GM23338 (cell line): ENCODE data around the gene FCSK. TPM values are rescaled to one million over a fixed set of nuclear protein-coding genes. Genes with fewer than 3 reads are reported as not detected.

Experiments
- ATAC-seq: fragments of 200-7000 bp; cut with Tn5 transposase; 3 replicates; pipeline ENCODE4 v1.9.1; 2020
- DNase-seq: peaks from one replicate; pipeline ENCODE4 v3.0.0-alpha.2; 2015; ENCODE audit warnings: low spot score
- H2AFZ ChIP-seq: fragments of 200-600 bp; sonication (generic); 2 replicates; pipeline ENCODE4 v1.8.0; 2016; ENCODE audit warnings: antibody characterized with exemption, mild to moderate bottlenecking, moderate library complexity
- H3F3A ChIP-seq: fragments of 200-600 bp; sonication (generic); replicated peaks from 2 replicates; pipeline ENCODE4 v1.8.0; 2017; ENCODE audit warnings: antibody characterized with exemption, mixed run types, low read depth
- H3K27ac ChIP-seq: fragments of 200-600 bp; sonication (generic); 2 replicates; pipeline ENCODE4 v1.6.1; 2016; ENCODE audit warnings: low read depth
- H3K27me3 ChIP-seq: fragments of 200-600 bp; sonication (generic); 2 replicates; pipeline ENCODE4 v1.8.0; 2016; ENCODE audit warnings: mild to moderate bottlenecking, mixed run types, moderate library complexity; ENCODE audit not compliant: insufficient read depth
- H3K36me3 ChIP-seq: fragments of 200-600 bp; sonication (generic); 2 replicates; pipeline ENCODE4 v1.8.0; 2016; ENCODE audit warnings: mild to moderate bottlenecking; ENCODE audit not compliant: insufficient read depth
- H3K4me1 ChIP-seq: fragments of 200-600 bp; sonication (generic); 2 replicates; pipeline ENCODE4 v1.8.0; 2016; ENCODE audit warnings: mild to moderate bottlenecking, moderate library complexity; ENCODE audit not compliant: insufficient read depth
- H3K4me2 ChIP-seq: fragments of 200-600 bp; sonication (generic); 2 replicates; pipeline ENCODE4 v1.7.1; 2017; ENCODE audit warnings: mixed run types
- H3K4me3 ChIP-seq: fragments of 200-600 bp; sonication (generic); 2 replicates; pipeline ENCODE4 v1.6.1; 2016; ENCODE audit warnings: mixed run types
- H3K79me2 ChIP-seq: fragments of 200-600 bp; sonication (generic); replicated peaks from 2 replicates; pipeline ENCODE4 v1.8.0; 2017; ENCODE audit warnings: mild to moderate bottlenecking; ENCODE audit not compliant: insufficient read depth
- H3K9me2 ChIP-seq: fragments of 200-600 bp; sonication (generic); 2 replicates; pipeline ENCODE4 v1.8.0; 2017; ENCODE audit not compliant: insufficient read depth
- H4K20me1 ChIP-seq: fragments of 200-600 bp; sonication (generic); replicated peaks from 2 replicates; pipeline ENCODE4 v1.8.0; 2017; ENCODE audit warnings: mild to moderate bottlenecking; ENCODE audit not compliant: insufficient read depth
- H3K27ac Mint-ChIP-seq: 2 replicates; pipeline ENCODE4 v1.8.0; 2020; ENCODE audit warnings: inconsistent platforms, mild to moderate bottlenecking, moderate library complexity, mixed read lengths
- H3K27me3 Mint-ChIP-seq: 3 replicates; pipeline ENCODE4 v1.8.0; 2022; ENCODE audit warnings: low read depth, mild to moderate bottlenecking, moderate library complexity, mixed read lengths, inconsistent platforms; ENCODE audit not compliant: insufficient read depth, poor library complexity
- H3K36me3 Mint-ChIP-seq: 3 replicates; pipeline ENCODE4 v1.8.0; 2021; ENCODE audit warnings: low read depth, mild to moderate bottlenecking, inconsistent platforms, moderate library complexity, mixed read lengths
- H3K4me1 Mint-ChIP-seq: 3 replicates; pipeline ENCODE4 v1.8.0; 2020; ENCODE audit warnings: mild to moderate bottlenecking, inconsistent platforms, mixed read lengths
- H3K4me3 Mint-ChIP-seq: 3 replicates; pipeline ENCODE4 v1.8.0; 2021; ENCODE audit warnings: moderate library complexity, mild to moderate bottlenecking, inconsistent platforms, mixed read lengths
- H3K9me3 Mint-ChIP-seq: 3 replicates; pipeline ENCODE4 v1.8.0; 2020; ENCODE audit warnings: moderate library complexity, mild to moderate bottlenecking, inconsistent platforms, mixed read lengths
- CREB1 ChIP-seq: fragments of 250-450 bp; sonication (Bioruptor Pico); IDR thresholded peaks from 2 replicates; pipeline ENCODE4 v1.5.0; 2020; ENCODE audit warnings: low read depth, mild to moderate bottlenecking, moderate library complexity
- ETS1 ChIP-seq: IDR thresholded peaks from 2 replicates; pipeline ENCODE4 v1.6.1; 2016; ENCODE audit warnings: antibody characterized with exemption
- JUNB ChIP-seq: IDR thresholded peaks from one replicate; pipeline ENCODE4 v1.6.1; 2016; ENCODE audit warnings: antibody characterized with exemption; ENCODE audit not compliant: unreplicated experiment
- NANOG ChIP-seq: IDR thresholded peaks from 2 replicates; pipeline ENCODE4 v1.6.1; 2016; ENCODE audit warnings: antibody characterized with exemption, borderline replicate concordance
- POLR2AphosphoS5 ChIP-seq: IDR thresholded peaks from 2 replicates; pipeline ENCODE4 v1.6.1; 2016; ENCODE audit warnings: antibody characterized with exemption, low read depth
- REST ChIP-seq: IDR thresholded peaks from one replicate; pipeline ENCODE4 v1.6.1; 2018; ENCODE audit warnings: antibody characterized with exemption; ENCODE audit not compliant: unreplicated experiment
- ZNF114 ChIP-seq: fragments of 250-450 bp; sonication (Bioruptor Pico); IDR thresholded peaks from 2 replicates; pipeline ENCODE4 v1.5.0; 2020; ENCODE audit warnings: mild to moderate bottlenecking, moderate library complexity
- ZNF331 ChIP-seq: fragments of 250-450 bp; sonication (Bioruptor Pico); IDR thresholded peaks from 2 replicates; pipeline ENCODE4 v1.5.0; 2020; ENCODE audit warnings: low read depth, mild to moderate bottlenecking, moderate library complexity
- ZNF462 ChIP-seq: fragments of 250-450 bp; sonication (Bioruptor Pico); IDR thresholded peaks from 2 replicates; pipeline ENCODE4 v1.5.0; 2020; ENCODE audit warnings: mild to moderate bottlenecking, moderate library complexity
- polyA plus RNA-seq: library from polyadenylated mRNA; unstranded; fragments of >200 nt; fragmentation: Nextera tagmentation; extraction: Ambion mirVana; gene quantifications from 2 replicates; pipeline ENCODE4 v1.2.1, GENCODE V29; 2016
- total RNA-seq: library from RNA; depleted of rRNA; stranded (reverse); fragments of >200 nt; shearing (Covaris generic); gene quantifications from 2 replicates; pipeline ENCODE4 v1.2.3, GENCODE V29; 2014
- TF ChIP-seq, protein P1 (sequence below), 2 experiments: fragments of 200-600 bp in 1 of 2; sonication (generic) in 1 of 2; conservative IDR thresholded peaks; 2 replicates each; pipeline versions ENCODE4 v1.5.1 to v1.6.1; 2016 to 2017; ENCODE audit warnings: antibody characterized with exemption in 2 of 2, low read depth in 2 of 2, mild to moderate bottlenecking in 2 of 2, moderate library complexity in 1 of 2

FCSK gene
- total and polyA plus RNA-seq, 2 experiments from 2014 or later: 2.3 to 4.0 TPM

GRCh38 chr16:70418274-70418992 lies 36.0 kb upstream of the FCSK start (continued):
- TF ChIP-seq REST: no peak
- no peak for TF ChIP-seq ZNF114 (CRISPR knock-in tag)

- no peaks in the 10 kb centered on the region for H3K9me3 Mint-ChIP-seq
- Histone ChIP-seq H2AFZ (no peak overlapping the region), H3K27me3 (no peaks in the 10 kb centered on the region), H3K36me3 (no peaks in the 10 kb centered on the region), H3K4me3 (no peak overlapping the region), H4K20me1 (peaks cover 24% of the 10 kb centered on the region), H3F3A (peaks cover 5% of the 10 kb centered on the region; the same call in 1 of the 2 replicates), H3K79me2 (peaks cover 73% of the 10 kb centered on the region), H3K4me1 (peaks cover 41% of the 10 kb centered on the region), H3K4me2 (peak overlapping the region; percentile 65; the same call in 1 of the 2 replicates), H3K9me2 (no peaks in the 10 kb centered on the region), H3K27ac (no peak overlapping the region)
- H3K4me3 Mint-ChIP-seq: no peak overlapping the region
- ATAC-seq: no peak
- H3K27me3 Mint-ChIP-seq: peaks cover 16% of the 10 kb centered on the region
- H3K4me1 Mint-ChIP-seq: peaks cover 71% of the 10 kb centered on the region
- H3K36me3 Mint-ChIP-seq: peaks cover 3% of the 10 kb centered on the region; the same call in 1 of the 3 replicates
- H3K27ac Mint-ChIP-seq: no peak overlapping the region
- DNase-seq: no peak
- TF ChIP-seq POLR2AphosphoS5: no peak
- TF ChIP-seq, protein P1, sequence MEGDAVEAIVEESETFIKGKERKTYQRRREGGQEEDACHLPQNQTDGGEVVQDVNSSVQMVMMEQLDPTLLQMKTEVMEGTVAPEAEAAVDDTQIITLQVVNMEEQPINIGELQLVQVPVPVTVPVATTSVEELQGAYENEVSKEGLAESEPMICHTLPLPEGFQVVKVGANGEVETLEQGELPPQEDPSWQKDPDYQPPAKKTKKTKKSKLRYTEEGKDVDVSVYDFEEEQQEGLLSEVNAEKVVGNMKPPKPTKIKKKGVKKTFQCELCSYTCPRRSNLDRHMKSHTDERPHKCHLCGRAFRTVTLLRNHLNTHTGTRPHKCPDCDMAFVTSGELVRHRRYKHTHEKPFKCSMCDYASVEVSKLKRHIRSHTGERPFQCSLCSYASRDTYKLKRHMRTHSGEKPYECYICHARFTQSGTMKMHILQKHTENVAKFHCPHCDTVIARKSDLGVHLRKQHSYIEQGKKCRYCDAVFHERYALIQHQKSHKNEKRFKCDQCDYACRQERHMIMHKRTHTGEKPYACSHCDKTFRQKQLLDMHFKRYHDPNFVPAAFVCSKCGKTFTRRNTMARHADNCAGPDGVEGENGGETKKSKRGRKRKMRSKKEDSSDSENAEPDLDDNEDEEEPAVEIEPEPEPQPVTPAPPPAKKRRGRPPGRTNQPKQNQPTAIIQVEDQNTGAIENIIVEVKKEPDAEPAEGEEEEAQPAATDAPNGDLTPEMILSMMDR (conservative IDR thresholded peaks at IDR 0.05; ENCODE audit: low read depth in 2 of 2): no peak
- TF ChIP-seq ETS1: no peak
- no peak for TF ChIP-seq ZNF331 (CRISPR knock-in tag)
- TF ChIP-seq CREB1 (CRISPR knock-in tag): no peak
- no peak for TF ChIP-seq ZNF462 (CRISPR knock-in tag)
- no peak for TF ChIP-seq NANOG
- no peak for TF ChIP-seq JUNB
These were observed 35.4 kb upstream of the FCSK start for GRCh38 chr16:70418993-70419318.
